ENCODE data around the gene PFDN2. TPM values are rescaled to one million over a fixed set of nuclear protein-coding genes. Genes with fewer than 3 reads are reported as not detected.
"Not testable (repeated sequence)": the region's sequence is repeated elsewhere in the genome, so short reads cannot be mapped to it uniquely, and the experiment has no call there.

PFDN2 gene
- total RNA-seq, 1 donor from 2014 or later: 39.2 TPM

GRCh38 chr1:161081519-161081918 lies 36.3 kb downstream of the PFDN2 start:
- DNase-seq (ENCODE audit: low spot score): no peak

GRCh38 chr1:161080441-161081405 lies 37.1 kb downstream of the PFDN2 start:
- no peak for DNase-seq (ENCODE audit: low spot score)

- DNase-seq (ENCODE audit: low spot score): no peak
Measured at GRCh38 chr1:161079436-161080110, 38.3 kb downstream of the PFDN2 start.

GRCh38 chr1:161077426-161077825 lies 40.4 kb downstream of the PFDN2 start:
- no peak for DNase-seq (ENCODE audit: low spot score)

GRCh38 chr1:161076410-161076809 lies 41.4 kb downstream of the PFDN2 start:
- no peak for DNase-seq (ENCODE audit: low spot score)

GRCh38 chr1:161074676-161075368 lies 43.0 kb downstream of the PFDN2 start:
- DNase-seq (ENCODE audit: low spot score): peak; percentile 92

GRCh38 chr1:161073474-161074121 lies 44.2 kb downstream of the PFDN2 start:
- no peak for DNase-seq (ENCODE audit: low spot score)

- DNase-seq (ENCODE audit: low spot score): no peak
Measured at GRCh38 chr1:161072751-161073449, 44.9 kb downstream of the PFDN2 start.

GRCh38 chr1:161071886-161072371 lies 45.9 kb downstream of the PFDN2 start:
- DNase-seq (ENCODE audit: low spot score): no peak

- no peak for DNase-seq (ENCODE audit: low spot score)
Measured at GRCh38 chr1:161070761-161071160, 47.1 kb downstream of the PFDN2 start.

GRCh38 chr1:161069731-161070270 lies 48.0 kb downstream of the PFDN2 start, which contains the start of gene ARHGAP30:
TSS of gene ARHGAP30 (minus strand) at chr1:161069891. CDS start at chr1:161069624, 267 bp downstream.
- peak; percentile 67 for DNase-seq (ENCODE audit: low spot score)

GRCh38 chr1:161069241-161069640 lies 48.6 kb downstream of the PFDN2 start:
- DNase-seq (ENCODE audit: low spot score): no peak

GRCh38 chr1:161068306-161069234 lies 49.3 kb downstream of the PFDN2 start:
- peak; percentile 83 for DNase-seq (ENCODE audit: low spot score)

GRCh38 chr1:161066694-161067093 lies 51.1 kb downstream of the PFDN2 start:
- DNase-seq (ENCODE audit: low spot score): no peak

GRCh38 chr1:161065681-161066080 lies 52.2 kb downstream of the PFDN2 start:
- DNase-seq (ENCODE audit: low spot score): not testable (repeated sequence)

GRCh38 chr1:161063936-161064335 lies 53.9 kb downstream of the PFDN2 start:
- DNase-seq (ENCODE audit: low spot score): not testable (repeated sequence)

- DNase-seq (ENCODE audit: low spot score): no peak
Measured at GRCh38 chr1:161061419-161061818, 56.4 kb downstream of the PFDN2 start.

GRCh38 chr1:161059293-161059692 lies 58.5 kb downstream of the PFDN2 start:
- no peak for DNase-seq (ENCODE audit: low spot score)

GRCh38 chr1:161054805-161055204 lies 63.0 kb downstream of the PFDN2 start:
- DNase-seq (ENCODE audit: low spot score): no peak

Data from ureter (tissue), 1 donor.